Osteoblast (primary cell): ENCODE results near the gene POLR3K. TPM values are rescaled to one million over a fixed set of nuclear protein-coding genes. Genes with fewer than 3 reads are reported as not detected.

Source experiments
- DNase-seq: peaks from one replicate; pipeline ENCODE4 v3.0.0; 2011; ENCODE audit warnings: low spot score, mixed read lengths; ENCODE audit not compliant: insufficient read length; ENCODE audit errors: missing footprints
- H2AFZ ChIP-seq: 2 replicates; pipeline ENCODE4 v1.6.0; 2011; ENCODE audit warnings: mild to moderate bottlenecking, low read length
- H3K27ac ChIP-seq: 2 replicates; pipeline ENCODE4 v1.5.1; 2011; ENCODE audit warnings: mild to moderate bottlenecking, low read depth, low read length, moderate library complexity
- H3K27me3 ChIP-seq: 2 replicates; pipeline ENCODE4 v1.6.0; 2012; ENCODE audit warnings: mild to moderate bottlenecking, control low read depth, inconsistent platforms, low read length, moderate library complexity; ENCODE audit not compliant: insufficient read depth
- H3K36me3 ChIP-seq: 2 replicates; pipeline ENCODE4 v1.5.1; 2011; ENCODE audit warnings: mild to moderate bottlenecking, low read length, control low read depth, moderate library complexity; ENCODE audit not compliant: insufficient read depth
- H3K4me1 ChIP-seq: 2 replicates; pipeline ENCODE4 v1.5.1; 2011; ENCODE audit warnings: mild to moderate bottlenecking, low read length, control low read depth, moderate library complexity; ENCODE audit not compliant: insufficient read depth
- H3K4me2 ChIP-seq: 2 replicates; pipeline ENCODE4 v1.6.0; 2011; ENCODE audit warnings: mild to moderate bottlenecking, low read length; ENCODE audit not compliant: insufficient read depth
- H3K4me3 ChIP-seq: fragments of 200-600 bp; sonication (generic); 3 replicates; pipeline ENCODE4 v1.5.1; 2012; ENCODE audit warnings: mild to moderate bottlenecking, low read length, inconsistent platforms; ENCODE audit not compliant: insufficient read depth
- H3K79me2 ChIP-seq: 2 replicates; pipeline ENCODE4 v1.6.0; 2012; ENCODE audit warnings: mild to moderate bottlenecking, low read length, control low read depth, inconsistent platforms; ENCODE audit not compliant: insufficient read depth
- H3K9me3 ChIP-seq: 2 replicates; pipeline ENCODE4 v1.5.1; 2011; ENCODE audit warnings: low read depth, low read length, control low read depth
- H4K20me1 ChIP-seq: 2 replicates; pipeline ENCODE4 v1.6.0; 2012; ENCODE audit warnings: mild to moderate bottlenecking, low read length, control low read depth; ENCODE audit not compliant: insufficient read depth
- total RNA-seq: library from RNA; depleted of rRNA; stranded (reverse); fragments of >200 nt; gene quantifications from 2 replicates; pipeline ENCODE4 v1.2.3, GENCODE V29; 2012
- TF ChIP-seq, protein P1 (sequence below): IDR thresholded peaks from 2 replicates; pipeline ENCODE4 v1.5.1; 2011; ENCODE audit warnings: mild to moderate bottlenecking, low read depth, low read length, moderate library complexity; ENCODE audit errors: extremely low read depth

POLR3K gene
- total RNA-seq, 1 donor: 1.4 TPM

- Histone ChIP-seq H3K4me3 (no peak overlapping the region), H3K27ac (peak overlapping the region; percentile 45)
Observed at GRCh38 chr16:85865-86264, 32.5 kb upstream of the POLR3K start.

GRCh38 chr16:85407-85782 is 32.0 kb upstream of the POLR3K start:
- Histone ChIP-seq H3K4me3 (no peak overlapping the region), H3K27me3 (no peaks in the 10 kb centered on the region), H3K79me2 (peaks cover 46% of the 10 kb centered on the region), H2AFZ (no peak overlapping the region), H4K20me1 (peaks cover 39% of the 10 kb centered on the region), H3K27ac (peak overlapping the region; percentile 65), H3K36me3 (peaks cover 54% of the 10 kb centered on the region), H3K9me3 (no peaks in the 10 kb centered on the region), H3K4me2 (peak overlapping the region; percentile 46), H3K4me1 (peaks cover 23% of the 10 kb centered on the region)
- TF ChIP-seq, protein P1, sequence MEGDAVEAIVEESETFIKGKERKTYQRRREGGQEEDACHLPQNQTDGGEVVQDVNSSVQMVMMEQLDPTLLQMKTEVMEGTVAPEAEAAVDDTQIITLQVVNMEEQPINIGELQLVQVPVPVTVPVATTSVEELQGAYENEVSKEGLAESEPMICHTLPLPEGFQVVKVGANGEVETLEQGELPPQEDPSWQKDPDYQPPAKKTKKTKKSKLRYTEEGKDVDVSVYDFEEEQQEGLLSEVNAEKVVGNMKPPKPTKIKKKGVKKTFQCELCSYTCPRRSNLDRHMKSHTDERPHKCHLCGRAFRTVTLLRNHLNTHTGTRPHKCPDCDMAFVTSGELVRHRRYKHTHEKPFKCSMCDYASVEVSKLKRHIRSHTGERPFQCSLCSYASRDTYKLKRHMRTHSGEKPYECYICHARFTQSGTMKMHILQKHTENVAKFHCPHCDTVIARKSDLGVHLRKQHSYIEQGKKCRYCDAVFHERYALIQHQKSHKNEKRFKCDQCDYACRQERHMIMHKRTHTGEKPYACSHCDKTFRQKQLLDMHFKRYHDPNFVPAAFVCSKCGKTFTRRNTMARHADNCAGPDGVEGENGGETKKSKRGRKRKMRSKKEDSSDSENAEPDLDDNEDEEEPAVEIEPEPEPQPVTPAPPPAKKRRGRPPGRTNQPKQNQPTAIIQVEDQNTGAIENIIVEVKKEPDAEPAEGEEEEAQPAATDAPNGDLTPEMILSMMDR: no peak
- no peak for DNase-seq

More at GRCh38 chr16:85865-86264, 32.5 kb upstream of the POLR3K start:
- peak; percentile 65 for DNase-seq
- Histone ChIP-seq H3K4me2 (no peak overlapping the region), H3K36me3 (peaks cover 50% of the 10 kb centered on the region), H3K9me3 (no peaks in the 10 kb centered on the region), H3K4me1 (peaks cover 23% of the 10 kb centered on the region), H3K79me2 (peaks cover 43% of the 10 kb centered on the region), H3K27me3 (no peaks in the 10 kb centered on the region), H4K20me1 (peaks cover 37% of the 10 kb centered on the region), H2AFZ (no peak overlapping the region)
- TF ChIP-seq, protein P1: no peak

GRCh38 chr16:84718-85406 is 31.5 kb upstream of the POLR3K start:
- peak overlapping the region; percentile 6 for H3K4me3 ChIP-seq
- H3K4me1 ChIP-seq: peaks cover 23% of the 10 kb centered on the region
- TF ChIP-seq, protein P1: no peak
- peak overlapping the region; percentile 46 for H3K4me2 ChIP-seq
- H3K79me2 ChIP-seq: peaks cover 52% of the 10 kb centered on the region
- H3K27ac ChIP-seq: peak overlapping the region; percentile 75
- H3K9me3 ChIP-seq: no peaks in the 10 kb centered on the region
- DNase-seq: peak; percentile 100
- H2AFZ ChIP-seq: no peak overlapping the region
- H3K27me3 ChIP-seq: no peaks in the 10 kb centered on the region
- peaks cover 59% of the 10 kb centered on the region for H3K36me3 ChIP-seq
- H4K20me1 ChIP-seq: peaks cover 38% of the 10 kb centered on the region

- H3K4me1 ChIP-seq: peaks cover 29% of the 10 kb centered on the region
- no peak overlapping the region for H2AFZ ChIP-seq
- H3K27ac ChIP-seq: peak overlapping the region; percentile 75
- H3K79me2 ChIP-seq: peaks cover 60% of the 10 kb centered on the region
- H3K4me3 ChIP-seq: no peak overlapping the region
- peak overlapping the region; percentile 57 for H3K4me2 ChIP-seq
- peaks cover 45% of the 10 kb centered on the region for H4K20me1 ChIP-seq
- no peaks in the 10 kb centered on the region for H3K9me3 ChIP-seq
- TF ChIP-seq, protein P1: no peak
- DNase-seq: peak; percentile 95
- no peaks in the 10 kb centered on the region for H3K27me3 ChIP-seq
- peaks cover 60% of the 10 kb centered on the region for H3K36me3 ChIP-seq
Observed at GRCh38 chr16:83781-84615, 30.6 kb upstream of the POLR3K start.
